Dermis microvascular lymphatic vessel endothelial cell (primary cell): Measurements from ENCODE around the gene OR2V1. TPM values are rescaled to one million over a fixed set of nuclear protein-coding genes. Genes with fewer than 3 reads are reported as not detected.
A peak's percentile ranks its signal among the peaks of the same experiment; 100 is the strongest.
"Not testable (repeated sequence)": the region's sequence is repeated elsewhere in the genome, so short reads cannot be mapped to it uniquely, and the experiment has no call there.

Source experiments
- DNase-seq, 2 donors: peaks; one replicate each; pipeline versions ENCODE4 v3.0.0 to v3.0.0-alpha.2; 2010; ENCODE audit warnings: low read depth in 2 of 2
- total RNA-seq: library from RNA; depleted of rRNA; stranded (reverse); fragments of >200 nt; gene quantifications from 2 replicates; pipeline ENCODE4 v1.2.1, GENCODE V29; 2014

Gene OR2V1
- total RNA-seq, 1 donor from 2014 or later = not detected

GRCh38 chr5:181105391-181106025 lies 25.5 kb downstream of the OR2V1 start:
- no peak for DNase-seq

DNA sequence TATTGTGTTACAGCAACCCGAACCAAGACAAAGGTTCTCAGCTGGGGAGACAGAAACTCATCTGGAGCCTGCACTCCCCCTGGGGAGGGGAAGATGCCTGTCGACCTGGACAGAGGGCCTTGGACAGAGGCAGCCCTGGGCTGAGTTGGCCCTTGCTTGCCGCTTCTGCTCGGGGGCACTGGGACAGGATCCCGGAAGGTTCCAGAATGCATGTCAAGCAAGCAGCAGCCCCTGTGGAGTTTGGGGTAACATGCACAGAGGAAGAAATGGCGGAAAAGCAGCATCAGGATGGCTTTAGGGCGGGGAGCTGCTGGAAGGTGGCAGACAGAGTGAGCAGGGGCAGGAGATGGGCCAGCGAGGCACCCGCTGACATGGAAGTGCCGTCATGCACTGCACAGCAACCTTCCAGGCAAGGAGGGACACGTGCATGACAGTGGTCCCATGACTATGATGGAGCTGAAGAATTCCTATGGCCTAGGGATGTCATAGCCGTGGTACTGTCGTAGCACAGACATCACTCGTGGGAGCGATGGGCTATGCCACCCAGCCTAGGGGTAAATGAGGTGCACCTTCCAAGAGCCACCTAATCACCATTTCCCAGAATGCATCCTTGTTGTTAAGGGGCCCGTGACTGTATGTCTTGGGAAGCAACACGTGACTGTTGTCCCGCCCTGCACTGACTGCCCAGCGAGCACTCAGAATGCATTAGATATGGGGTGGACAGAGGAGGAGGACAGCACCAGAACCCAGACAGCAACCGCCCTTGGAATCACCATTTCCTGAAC lies 26.2 kb downstream of the OR2V1 start:
- not testable (repeated sequence) for DNase-seq

DNA sequence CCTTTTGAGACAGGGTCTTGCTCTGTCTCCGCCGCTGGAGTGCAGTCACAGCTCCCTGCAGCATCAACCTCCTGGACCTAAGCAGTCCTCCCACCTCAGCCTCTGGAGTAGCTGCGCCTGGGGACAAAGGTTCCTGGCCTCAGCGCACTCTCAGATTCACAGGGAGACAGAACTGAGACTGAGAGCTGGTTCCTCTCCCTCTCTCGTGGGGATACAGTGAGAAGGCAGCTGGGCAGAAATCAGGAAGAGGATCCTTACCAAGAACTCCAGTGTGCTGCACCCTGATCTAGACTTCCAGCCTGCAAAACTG lies 26.8 kb downstream of the OR2V1 start:
- DNase-seq = not testable (repeated sequence)

- not testable (repeated sequence) for DNase-seq
Observed at GRCh38 chr5:181101930-181102674, 28.9 kb downstream of the OR2V1 start.

DNA sequence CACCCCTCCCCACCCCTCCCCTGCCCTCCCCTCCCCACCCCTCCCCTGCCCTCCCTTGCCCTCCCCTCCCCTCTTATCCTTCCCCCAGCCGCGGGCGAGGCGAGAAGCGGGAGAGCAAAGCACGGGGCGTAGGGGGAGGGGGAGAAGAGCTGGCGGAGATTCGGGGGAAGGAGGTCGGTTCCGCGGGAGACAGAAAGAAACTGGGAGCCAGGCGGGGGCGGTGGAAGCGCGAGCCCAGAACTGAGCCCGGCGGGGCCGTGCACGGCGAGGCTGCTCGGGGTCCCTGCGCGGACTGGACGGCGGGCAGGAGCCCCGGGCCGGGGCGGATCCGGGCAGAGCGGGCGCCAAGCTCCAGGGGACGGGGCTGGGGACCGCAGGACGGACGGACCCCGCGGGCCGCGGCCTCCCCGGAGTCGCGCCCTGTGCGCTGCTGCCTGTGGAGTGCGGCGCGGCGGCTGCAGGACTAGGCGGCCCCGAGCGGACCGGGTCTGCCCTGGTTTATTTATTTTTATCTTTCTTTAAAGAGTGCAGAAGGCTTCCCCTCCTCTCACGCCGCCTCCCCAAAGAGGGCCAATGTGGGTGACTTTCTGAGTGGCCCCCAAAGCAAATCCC lies 29.8 kb downstream of the OR2V1 start:
- not testable (repeated sequence) for DNase-seq

- no peak for DNase-seq
Observed at GRCh38 chr5:181100121-181100875, 30.7 kb downstream of the OR2V1 start.

DNA sequence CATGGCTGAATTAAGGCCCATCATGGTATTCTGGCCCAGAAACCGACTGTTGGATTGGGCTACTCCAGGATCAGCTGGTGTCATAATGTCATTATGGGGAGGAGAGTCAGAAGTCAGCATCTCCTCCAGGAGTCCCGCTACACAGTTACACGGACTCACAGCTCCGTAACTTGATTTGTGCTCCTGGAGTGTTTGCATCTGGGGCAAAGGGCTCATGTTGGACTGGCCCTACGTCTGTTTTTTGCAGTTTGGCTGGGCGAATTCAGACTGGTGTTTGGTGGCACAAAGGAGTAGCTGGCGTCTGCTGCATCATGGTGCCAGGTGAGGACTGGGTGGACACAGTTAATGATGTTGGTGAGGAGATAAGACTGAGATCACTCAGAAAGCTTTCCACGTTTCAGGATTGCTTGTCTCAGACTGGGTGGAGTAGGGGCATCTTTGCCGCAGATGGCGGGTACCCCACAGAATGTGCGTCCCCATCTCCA lies 31.3 kb downstream of the OR2V1 start:
- DNase-seq = no peak

GRCh38 chr5:181098762-181099601 lies 32.0 kb downstream of the OR2V1 start:
- no peak for DNase-seq

- not testable (repeated sequence) for DNase-seq
Observed at GRCh38 chr5:181097759-181098491, 33.0 kb downstream of the OR2V1 start.

GRCh38 chr5:181097383-181097753 lies 33.6 kb downstream of the OR2V1 start:
- not testable (repeated sequence) for DNase-seq

- DNase-seq = not testable (repeated sequence)
Observed at GRCh38 chr5:181096721-181097382, 34.1 kb downstream of the OR2V1 start.

- DNase-seq = not testable (repeated sequence)
Observed at GRCh38 chr5:181095162-181095561, 35.8 kb downstream of the OR2V1 start.

GRCh38 chr5:181092428-181092827 lies 38.5 kb downstream of the OR2V1 start:
- no peak for DNase-seq

DNA sequence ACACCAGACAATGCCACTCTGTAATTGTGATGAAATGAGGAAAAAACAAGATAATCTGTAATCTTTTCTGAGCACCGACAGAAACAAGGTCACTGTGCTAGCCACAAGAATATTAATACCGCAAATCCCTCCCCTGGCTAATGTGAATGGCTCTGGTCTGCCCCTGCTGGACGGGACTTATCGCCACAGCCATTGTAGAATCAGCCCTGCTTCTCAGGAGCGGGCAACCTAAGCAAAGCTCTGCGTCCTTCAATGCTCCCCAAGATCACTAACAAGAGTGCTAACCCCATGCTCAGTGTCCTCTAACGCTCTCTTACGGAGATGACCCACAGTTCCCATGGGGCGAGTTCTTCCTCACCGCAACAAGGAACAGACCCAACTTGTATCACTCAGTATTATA lies 42.7 kb downstream of the OR2V1 start:
- DNase-seq = peak in 1 of 2 donors; percentile 18

GRCh38 chr5:181087309-181087708 lies 43.7 kb downstream of the OR2V1 start:
- DNase-seq = no peak

DNA sequence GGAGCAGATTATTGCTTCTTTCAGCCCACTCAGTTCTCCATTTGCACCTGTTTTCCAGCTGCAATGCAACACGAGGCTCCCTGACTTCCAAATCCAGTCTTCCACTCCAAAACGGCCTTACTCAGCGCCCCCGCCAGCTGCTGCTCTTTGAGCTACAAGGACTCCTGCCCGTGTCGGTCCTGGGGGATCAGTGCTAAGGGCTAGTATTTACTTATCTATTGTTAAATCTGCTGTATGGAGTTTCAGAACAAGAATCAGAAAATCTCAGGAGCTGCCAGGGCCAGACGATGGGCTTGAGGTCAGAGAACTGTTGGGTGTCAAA lies 44.1 kb downstream of the OR2V1 start:
- no peak for DNase-seq

GRCh38 chr5:181086026-181086883 lies 44.7 kb downstream of the OR2V1 start:
- DNase-seq = no peak

- DNase-seq = no peak
Observed at GRCh38 chr5:181084621-181085195, 46.3 kb downstream of the OR2V1 start.
